ENCODE measurements around the gene TMEM132E. TPM values are rescaled to one million over a fixed set of nuclear protein-coding genes. Genes with fewer than 3 reads are reported as not detected.

TMEM132E gene
- total RNA-seq, 1 donor, result not detected

GRCh38 chr17:34667656-34668055 lies 88.3 kb downstream of the TMEM132E start:
- no peak for TF ChIP-seq CTCF (IDR thresholded peaks at IDR 0.05; ENCODE audit: insufficient read depth, low read depth, low read length)
- no peak overlapping the region for H3K4me3 ChIP-seq (ENCODE audit: low read depth, low read length)
- DNase-seq (ENCODE audit: low read depth), result no peak

- no peak for TF ChIP-seq CTCF (IDR thresholded peaks at IDR 0.05; ENCODE audit: insufficient read depth, low read depth, low read length)
- no peak overlapping the region for H3K4me3 ChIP-seq (ENCODE audit: low read depth, low read length)
- DNase-seq (ENCODE audit: low read depth), result no peak
These were observed 88.8 kb downstream of the TMEM132E start for GRCh38 chr17:34668206-34668605.

- TF ChIP-seq CTCF (IDR thresholded peaks at IDR 0.05; ENCODE audit: insufficient read depth, low read depth, low read length), result no peak
- H3K4me3 ChIP-seq (ENCODE audit: low read depth, low read length), result no peak overlapping the region
- DNase-seq (ENCODE audit: low read depth), result no peak
These were observed 90.1 kb downstream of the TMEM132E start for GRCh38 chr17:34669511-34669910.

GRCh38 chr17:34670618-34671017 lies 91.2 kb downstream of the TMEM132E start:
- no peak overlapping the region for H3K4me3 ChIP-seq (ENCODE audit: low read depth, low read length)
- DNase-seq (ENCODE audit: low read depth), result no peak
- no peak for TF ChIP-seq CTCF (IDR thresholded peaks at IDR 0.05; ENCODE audit: insufficient read depth, low read depth, low read length)

- no peak for TF ChIP-seq CTCF (IDR thresholded peaks at IDR 0.05; ENCODE audit: insufficient read depth, low read depth, low read length)
- DNase-seq (ENCODE audit: low read depth), result no peak
- H3K4me3 ChIP-seq (ENCODE audit: low read depth, low read length), result no peak overlapping the region
These were observed 91.8 kb downstream of the TMEM132E start for GRCh38 chr17:34671191-34671590.

GRCh38 chr17:34672176-34672785 lies 92.9 kb downstream of the TMEM132E start:
- H3K4me3 ChIP-seq (ENCODE audit: low read depth, low read length), result no peak overlapping the region
- DNase-seq (ENCODE audit: low read depth), result no peak
- no peak for TF ChIP-seq CTCF (IDR thresholded peaks at IDR 0.05; ENCODE audit: insufficient read depth, low read depth, low read length)

- TF ChIP-seq CTCF (IDR thresholded peaks at IDR 0.05; ENCODE audit: insufficient read depth, low read depth, low read length), result no peak
- no peak for DNase-seq (ENCODE audit: low read depth)
- H3K4me3 ChIP-seq (ENCODE audit: low read depth, low read length), result no peak overlapping the region
These were observed 94.1 kb downstream of the TMEM132E start for GRCh38 chr17:34673516-34673915.

All from fibroblast of villous mesenchyme (primary cell).